GM10266 (cell line): ENCODE results near the gene SYNE3.

ENCODE experiments used
- DNase-seq: peaks from one replicate; pipeline ENCODE4 v3.0.0; 2012; ENCODE audit errors: extremely low spot score
- TF ChIP-seq, protein P1 (sequence below): IDR thresholded peaks from 2 replicates; pipeline ENCODE4 v1.5.1; 2012; ENCODE audit warnings: mild to moderate bottlenecking, low read depth; ENCODE audit not compliant: control insufficient read depth, insufficient read depth; ENCODE audit errors: missing control alignments

The SYNE3 gene

DNA sequence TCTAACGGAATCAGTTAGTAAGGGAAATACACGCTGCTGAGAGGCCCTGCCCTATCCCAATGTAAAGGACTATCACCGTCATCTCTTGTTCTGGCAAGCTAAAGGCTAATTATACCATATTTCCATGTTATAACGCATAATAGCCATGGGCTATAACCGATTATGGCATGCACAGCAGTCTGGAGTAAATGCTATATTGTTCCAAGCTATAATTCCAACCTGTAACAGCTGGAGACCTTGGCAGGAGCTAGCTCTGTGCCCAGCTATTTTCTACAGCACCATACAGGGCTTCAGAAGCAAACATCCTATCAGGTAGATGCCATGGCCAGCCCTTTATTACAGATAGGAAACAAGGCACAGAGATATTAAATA is 26.3 kb downstream of the SYNE3 start:
- DNase-seq, result no peak
- TF ChIP-seq, protein P1, sequence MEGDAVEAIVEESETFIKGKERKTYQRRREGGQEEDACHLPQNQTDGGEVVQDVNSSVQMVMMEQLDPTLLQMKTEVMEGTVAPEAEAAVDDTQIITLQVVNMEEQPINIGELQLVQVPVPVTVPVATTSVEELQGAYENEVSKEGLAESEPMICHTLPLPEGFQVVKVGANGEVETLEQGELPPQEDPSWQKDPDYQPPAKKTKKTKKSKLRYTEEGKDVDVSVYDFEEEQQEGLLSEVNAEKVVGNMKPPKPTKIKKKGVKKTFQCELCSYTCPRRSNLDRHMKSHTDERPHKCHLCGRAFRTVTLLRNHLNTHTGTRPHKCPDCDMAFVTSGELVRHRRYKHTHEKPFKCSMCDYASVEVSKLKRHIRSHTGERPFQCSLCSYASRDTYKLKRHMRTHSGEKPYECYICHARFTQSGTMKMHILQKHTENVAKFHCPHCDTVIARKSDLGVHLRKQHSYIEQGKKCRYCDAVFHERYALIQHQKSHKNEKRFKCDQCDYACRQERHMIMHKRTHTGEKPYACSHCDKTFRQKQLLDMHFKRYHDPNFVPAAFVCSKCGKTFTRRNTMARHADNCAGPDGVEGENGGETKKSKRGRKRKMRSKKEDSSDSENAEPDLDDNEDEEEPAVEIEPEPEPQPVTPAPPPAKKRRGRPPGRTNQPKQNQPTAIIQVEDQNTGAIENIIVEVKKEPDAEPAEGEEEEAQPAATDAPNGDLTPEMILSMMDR, result no peak

DNA sequence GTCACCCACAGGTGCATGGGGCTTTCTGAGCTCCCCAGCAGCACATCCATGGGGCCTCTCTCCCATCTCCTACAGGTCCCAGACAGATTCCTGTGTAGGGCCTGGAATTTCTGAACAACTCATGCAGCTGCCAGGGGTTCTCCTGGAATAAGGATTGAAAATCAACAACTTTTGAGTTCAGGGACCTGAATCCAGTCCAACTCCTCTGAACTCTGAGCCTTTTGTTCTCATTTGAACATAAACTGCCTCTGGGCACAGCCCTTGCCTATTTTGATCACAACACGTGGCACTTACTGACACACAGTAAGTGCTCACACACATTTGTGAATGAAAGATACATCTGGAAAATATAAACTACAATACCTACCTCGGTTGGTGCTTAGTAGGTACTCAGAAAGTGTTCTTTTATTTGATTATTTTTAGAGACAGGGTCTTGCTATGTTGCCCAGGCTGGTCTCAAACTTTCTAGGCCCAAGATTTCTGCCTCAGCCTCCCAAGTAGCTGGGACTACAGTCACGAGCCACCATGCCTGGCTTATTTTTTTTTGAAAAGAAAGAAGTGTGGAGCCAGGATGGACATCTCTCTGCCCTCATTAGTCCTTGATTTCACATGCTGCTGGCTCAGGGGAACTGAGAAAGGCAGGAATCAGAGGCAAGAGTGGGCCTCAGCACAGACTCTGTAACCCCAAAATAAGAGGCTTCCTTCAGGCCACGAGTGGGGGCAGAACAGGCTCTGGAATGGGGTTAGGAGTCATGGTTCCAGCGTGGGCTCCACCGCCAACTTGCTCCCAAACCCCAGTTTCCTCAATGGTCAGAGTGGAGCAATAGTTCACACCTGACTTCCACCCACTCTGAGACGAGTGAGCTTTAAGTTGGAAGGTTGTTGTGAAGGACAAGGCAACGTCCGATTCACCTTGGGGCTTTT is 27.0 kb downstream of the SYNE3 start:
- no peak for DNase-seq
- TF ChIP-seq, protein P1, result no peak

DNA sequence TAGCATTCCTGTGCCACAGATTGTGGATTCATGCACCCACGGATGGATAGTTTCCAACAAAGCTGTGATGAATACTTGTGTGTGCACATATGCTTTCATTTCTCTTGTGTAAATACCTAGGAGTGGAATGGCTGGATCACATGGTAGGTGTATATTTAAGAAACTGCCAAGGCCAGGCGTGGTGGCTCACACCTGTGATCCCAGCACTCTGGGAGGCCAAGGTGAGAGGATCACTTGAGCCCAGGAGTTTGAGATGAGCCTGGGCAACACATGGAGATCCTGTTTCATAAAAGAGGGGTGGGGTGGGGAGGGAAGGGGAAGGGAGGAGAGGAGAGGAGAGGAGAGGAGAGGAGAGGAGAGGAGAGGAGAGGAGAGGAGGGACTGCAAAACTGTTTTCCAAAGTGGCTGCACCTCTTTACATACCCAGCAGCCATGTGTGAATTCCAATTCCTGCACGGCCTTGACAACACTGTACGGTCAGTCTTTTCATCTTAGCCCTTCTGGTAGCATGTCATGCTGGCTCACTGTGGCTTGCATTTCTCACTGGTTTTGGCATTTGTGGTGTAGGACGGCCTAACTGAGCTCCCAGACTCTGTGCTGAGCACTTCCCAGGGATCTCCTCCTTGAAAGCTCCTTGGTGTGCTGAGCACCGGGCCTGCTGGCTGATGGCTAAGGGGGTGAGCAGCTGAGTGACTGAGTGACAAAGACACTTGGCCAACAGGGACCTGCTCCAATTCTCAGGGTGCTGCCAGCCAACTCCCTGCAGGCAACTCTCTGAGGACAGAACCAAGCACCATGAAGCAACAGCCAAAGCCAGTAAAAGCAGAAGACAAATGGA is 27.9 kb downstream of the SYNE3 start:
- TF ChIP-seq, protein P1, result no peak
- no peak for DNase-seq

DNA sequence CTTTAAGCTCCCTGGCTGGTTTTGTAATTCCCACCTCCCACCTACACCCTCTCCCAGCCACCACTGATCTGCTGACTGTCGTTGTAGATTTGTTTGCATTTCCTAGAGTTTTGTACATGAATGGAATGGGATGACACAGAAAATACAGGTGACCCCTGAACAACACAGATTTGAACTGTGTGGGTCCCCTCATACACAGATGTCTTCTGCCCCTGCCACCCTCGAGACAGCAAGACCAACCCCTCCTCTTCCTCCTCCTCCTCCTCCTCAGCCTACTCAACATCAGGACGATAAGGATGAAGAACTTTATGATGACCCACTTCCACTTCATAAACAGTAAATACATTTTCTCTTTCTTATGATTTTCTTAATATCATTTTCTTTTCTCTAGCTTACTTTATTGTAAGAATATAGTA is 28.8 kb downstream of the SYNE3 start:
- DNase-seq, result no peak
- TF ChIP-seq, protein P1, result no peak

DNA sequence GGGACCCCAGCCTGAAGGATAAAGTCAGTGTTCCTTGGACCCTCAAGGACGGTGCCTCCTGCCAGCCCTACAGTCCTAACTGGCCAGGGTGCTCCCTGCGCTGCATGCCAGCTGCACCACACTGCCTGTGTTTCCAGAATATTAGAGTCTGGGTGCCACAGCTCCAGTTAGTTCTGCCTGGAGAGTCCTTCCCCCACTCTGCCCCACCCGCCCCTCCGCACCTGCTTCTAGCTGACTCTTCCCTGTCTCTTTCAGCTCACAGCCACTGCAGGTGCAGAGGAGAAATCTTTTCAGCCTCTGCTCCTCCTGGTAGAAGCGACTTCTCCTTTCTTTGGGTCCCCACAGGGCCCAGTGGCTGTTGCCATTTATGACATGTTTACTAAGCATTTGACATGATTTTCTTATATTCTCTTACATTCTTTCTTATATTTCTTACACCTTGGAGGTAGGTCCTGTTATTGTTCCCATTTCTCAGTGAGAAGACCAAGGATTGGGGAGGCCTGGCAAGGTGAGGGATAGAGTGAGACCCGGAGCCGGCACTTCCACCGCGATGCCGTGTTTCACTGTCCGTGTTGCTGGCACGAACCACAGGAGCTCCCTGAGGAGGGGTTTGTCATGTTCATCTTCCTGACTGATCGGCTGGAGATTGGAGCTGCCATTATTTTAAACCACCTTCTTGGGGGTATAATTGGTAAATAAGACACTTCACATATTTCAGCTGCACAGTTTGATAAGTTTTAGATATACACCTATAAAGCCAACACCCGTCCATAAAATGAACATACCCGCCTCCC is 29.4 kb downstream of the SYNE3 start:
- TF ChIP-seq, protein P1, result no peak
- no peak for DNase-seq

DNA sequence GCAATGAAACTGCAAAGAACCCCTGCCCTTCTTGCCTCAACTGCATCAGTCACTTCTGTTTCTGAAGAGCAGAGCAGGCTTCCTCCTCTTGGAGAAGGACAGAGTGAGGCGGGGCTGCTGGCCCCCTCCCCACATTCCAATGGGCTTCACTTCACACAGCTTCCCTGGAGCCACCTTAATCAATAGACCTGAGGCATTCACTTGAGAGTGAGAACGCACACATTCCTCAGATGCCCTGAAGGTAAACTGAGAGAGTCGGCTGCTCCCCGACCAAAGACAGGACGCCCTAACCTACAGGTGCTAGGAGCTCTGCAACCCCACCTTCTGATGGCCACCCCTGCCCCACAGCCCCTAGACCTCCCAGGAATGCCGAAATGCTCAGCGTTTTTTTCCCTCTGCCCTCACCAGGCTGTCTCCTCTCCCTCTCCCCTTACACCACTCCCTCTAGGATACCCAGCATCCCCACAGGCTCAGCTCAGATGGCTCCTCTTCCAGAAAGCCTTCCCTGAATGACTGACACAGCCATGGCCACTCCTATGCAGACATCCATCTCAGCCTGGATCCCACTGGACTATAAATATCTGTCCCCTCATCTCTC is 31.1 kb downstream of the SYNE3 start:
- no peak for DNase-seq

More for the DNA sequence above, 31.1 kb downstream of the SYNE3 start:
- TF ChIP-seq, protein P1, result no peak
